Endothelial cell of umbilical vein (primary cell): Measurements from ENCODE around the gene FMNL2.

Experiments used
- CTCF ChIP-seq, 2 donors: IDR thresholded peaks; 1 replicate in 1 of 2; 2 replicates in 1 of 2; pipeline ENCODE4 v1.5.1; 2011; ENCODE audit warnings: low read length in 2 of 2, mild to moderate bottlenecking in 2 of 2, moderate library complexity in 2 of 2, control low read depth in 1 of 2, inconsistent platforms in 1 of 2, low read depth in 1 of 2; ENCODE audit not compliant: insufficient read depth in 1 of 2; ENCODE audit errors: extremely low read depth in 1 of 2
- EZH2 ChIP-seq: IDR thresholded peaks from 2 replicates; pipeline ENCODE4 v1.6.1; 2012; ENCODE audit warnings: borderline replicate concordance, low read depth, mild to moderate bottlenecking, moderate library complexity, low read length, inconsistent platforms; ENCODE audit not compliant: severe bottlenecking
- FOS ChIP-seq: IDR thresholded peaks from 2 replicates; pipeline ENCODE4 v1.6.1; 2011; ENCODE audit warnings: mild to moderate bottlenecking, low read length, moderate library complexity, borderline replicate concordance; ENCODE audit not compliant: insufficient read depth
- POLR2A ChIP-seq: IDR thresholded peaks from 2 replicates; pipeline ENCODE4 v1.6.1; 2012; ENCODE audit warnings: low read depth, mild to moderate bottlenecking, control low read depth, low read length
- POLR2AphosphoS5 ChIP-seq: IDR thresholded peaks from 2 replicates; pipeline ENCODE4 v1.6.1; 2012; ENCODE audit warnings: low read depth, mild to moderate bottlenecking, control low read depth, low read length, moderate library complexity; ENCODE audit not compliant: insufficient read depth

DNA sequence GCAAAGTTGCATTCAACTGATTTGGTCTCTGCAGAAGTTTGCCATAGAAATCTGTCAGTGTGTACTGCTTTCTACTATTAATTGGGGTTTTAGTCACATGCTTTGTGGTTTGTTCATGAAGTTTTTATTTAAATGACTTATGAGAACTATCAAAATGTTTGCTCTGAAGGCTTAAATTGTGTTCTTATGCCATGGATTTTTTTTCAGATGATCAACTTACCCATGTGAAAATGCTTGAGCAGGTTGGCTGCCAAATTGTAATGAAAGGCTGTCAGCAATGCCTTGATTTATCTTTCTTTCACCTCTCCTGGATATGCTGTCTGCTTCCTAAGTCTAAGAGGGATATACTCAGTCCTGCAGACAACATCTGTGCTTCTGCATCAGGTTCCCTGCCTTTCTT lies 50.7 kb downstream of the FMNL2 start:
- TF ChIP-seq POLR2A (no peak), CTCF (IDR thresholded peaks at IDR 0.05; ENCODE audit: extremely low read depth in 1 of 2, insufficient read depth in 1 of 2, low read depth in 1 of 2, low read length in 2 of 2) (no peak), POLR2AphosphoS5 (no peak), EZH2 (no peak), FOS (no peak)
